ENCODE results near the gene KIAA1958.
"Not testable (repeated sequence)": the region's sequence is repeated elsewhere in the genome, so short reads cannot be mapped to it uniquely, and the experiment has no call there.

The KIAA1958 gene

DNA sequence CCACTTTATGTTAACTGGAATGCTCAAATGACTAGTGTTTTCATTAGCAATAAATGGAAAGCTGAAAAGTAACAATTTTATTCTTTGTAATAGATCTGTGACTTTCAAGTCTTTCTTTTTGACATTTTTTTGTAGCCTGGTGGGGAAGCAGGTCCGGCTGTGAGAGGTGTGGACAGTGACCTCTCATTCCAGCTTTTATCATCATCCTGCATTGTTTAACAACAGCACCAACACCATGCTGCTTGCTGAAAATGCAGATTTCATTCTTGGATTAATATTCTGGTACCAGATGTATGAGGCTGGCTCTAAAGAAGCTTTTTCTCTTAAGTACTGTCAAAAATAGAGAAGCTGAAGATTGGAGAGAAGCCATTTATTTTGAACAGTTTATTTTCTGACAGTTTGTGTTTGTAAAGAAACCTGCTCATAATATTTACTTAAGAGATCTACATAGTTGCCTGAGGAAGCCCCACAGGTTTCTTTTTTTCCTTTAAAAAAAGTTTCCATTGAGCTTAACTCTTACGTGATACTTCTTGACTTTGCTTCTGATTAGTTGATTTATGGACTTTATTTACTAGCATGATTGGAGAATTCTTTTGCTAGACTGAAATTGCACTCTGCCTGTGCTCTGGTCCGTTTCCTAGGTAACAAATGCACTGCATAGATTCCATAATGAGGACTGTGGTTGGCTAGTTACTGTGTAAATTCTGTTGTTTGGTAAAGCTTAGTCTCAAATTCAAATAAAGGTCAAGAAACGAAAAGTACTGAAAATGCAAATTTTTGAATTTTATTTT, 3.4 kb downstream of the KIAA1958 start:
- no peak for DNase-seq

DNA sequence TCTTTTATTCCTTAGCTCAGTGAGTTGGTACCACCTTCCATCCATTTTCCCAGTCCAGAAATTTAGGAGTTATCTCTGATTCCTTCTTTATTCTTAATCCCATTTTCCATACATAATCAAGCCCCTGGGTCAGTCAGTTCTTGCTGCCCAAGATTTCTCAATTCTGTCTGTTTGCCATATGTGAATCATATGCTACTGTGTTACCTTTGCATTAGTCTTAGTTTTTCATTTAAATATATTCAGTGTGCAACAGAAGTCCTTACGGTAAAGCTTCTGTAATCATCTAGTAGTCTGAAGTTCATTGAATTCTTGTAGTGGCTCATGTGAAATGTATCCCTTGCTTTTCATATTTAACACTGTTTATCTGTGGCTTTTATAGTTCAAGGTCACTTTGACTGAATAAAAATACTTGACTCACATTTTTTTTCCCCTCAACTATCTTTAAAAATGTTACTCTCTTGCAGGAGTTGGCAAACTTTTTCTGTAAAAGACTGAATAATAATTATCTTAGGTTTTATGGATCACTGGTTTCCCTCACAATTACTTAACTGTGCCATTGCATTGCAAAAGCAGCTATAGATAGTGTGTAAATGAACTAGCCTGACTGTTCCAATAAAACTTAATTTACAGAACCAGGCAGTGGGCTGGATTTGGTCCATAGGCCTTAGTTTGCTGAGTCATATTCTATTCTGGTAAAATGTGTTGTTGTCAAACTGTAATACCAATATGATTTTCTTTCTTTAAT, 6.9 kb downstream of the KIAA1958 start:
- DNase-seq, result no peak

DNA sequence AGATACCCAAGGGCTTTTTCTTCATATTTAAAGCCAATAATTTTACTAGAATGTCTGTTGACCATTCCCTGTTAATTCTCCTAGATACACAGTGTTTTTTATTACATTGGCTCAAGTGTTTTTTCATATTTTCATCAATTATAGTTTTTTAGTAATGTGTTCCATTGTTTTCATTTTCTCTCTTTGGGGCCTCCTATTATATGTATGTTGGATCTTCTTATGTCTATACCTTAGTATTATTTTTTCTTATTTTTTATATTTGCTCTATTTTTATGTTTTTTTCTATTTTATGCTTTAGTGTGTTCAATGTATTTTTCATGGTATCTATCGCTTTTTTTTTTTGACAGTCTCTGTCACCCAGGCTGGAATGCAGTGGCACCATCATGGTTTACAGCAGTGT, 7.5 kb downstream of the KIAA1958 start:
- DNase-seq, result no peak

DNA sequence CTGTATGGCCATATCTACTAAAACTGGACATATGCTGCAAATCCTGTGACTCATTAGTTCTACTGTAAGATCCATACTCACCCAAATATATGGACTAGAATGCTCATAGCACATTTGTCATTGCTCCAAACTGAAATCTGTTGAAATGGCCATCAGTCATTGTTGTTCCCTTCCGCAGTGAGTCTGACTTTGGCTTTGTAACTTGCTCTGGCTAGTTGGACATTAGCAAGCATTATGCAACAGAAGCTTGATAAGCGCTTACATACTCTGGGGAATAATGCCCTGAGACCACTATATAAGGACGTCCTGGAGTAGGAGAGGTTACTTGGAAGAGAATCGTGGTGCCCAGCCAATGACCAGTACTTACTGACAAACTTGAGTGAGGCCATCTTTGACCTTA, 9.0 kb downstream of the KIAA1958 start:
- DNase-seq, result no peak

DNA sequence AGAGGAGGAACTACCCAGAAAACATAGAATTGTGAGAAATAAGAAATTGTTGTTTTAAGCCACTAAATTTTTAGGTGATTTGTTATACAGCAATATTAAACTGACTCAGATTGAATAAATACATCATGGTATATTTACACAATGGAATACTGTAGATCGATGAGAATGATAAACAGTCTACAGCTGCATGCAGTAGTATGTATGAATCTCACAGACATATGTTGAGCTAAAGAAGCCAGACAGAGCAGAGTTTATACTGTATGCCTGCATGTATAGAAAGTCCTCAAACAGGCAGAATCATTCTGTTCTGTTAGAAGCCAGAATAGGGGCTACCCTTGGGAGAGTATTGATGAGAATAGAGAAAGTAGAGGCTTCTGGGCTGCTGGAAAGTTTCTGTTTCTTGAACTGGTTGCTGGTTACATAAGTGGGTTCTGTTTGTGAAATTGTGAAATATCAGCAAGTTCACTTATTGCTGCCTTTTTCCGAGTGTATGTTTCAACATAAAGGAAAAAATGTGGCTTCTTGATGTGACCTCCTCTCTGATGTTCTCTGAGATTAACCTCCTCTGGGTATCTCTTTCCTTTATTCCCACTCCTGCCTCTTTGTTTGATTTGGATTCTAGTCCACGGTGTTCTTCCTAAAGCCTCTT, 9.6 kb downstream of the KIAA1958 start:
- peak; percentile 42 for DNase-seq

DNA sequence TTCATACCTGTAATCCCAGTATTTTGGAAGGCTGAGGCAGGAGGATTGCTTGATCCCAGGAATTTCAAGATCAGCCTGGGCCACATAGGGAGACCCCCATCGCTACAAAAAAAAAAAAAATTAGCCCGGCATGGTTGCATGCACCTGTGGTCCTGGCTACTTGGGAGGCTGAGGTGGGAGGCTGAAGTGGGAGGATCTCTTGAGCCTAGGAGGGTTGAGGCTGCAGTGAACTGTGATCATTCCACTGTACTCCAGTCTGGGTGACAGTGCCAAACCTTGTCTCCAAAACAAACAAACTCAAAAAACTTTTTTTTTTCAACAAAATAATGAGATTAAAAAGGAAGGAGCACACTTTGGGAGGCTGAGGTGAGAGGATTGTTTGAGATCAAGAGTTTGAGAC, 14.2 kb downstream of the KIAA1958 start:
- no peak for DNase-seq

DNA sequence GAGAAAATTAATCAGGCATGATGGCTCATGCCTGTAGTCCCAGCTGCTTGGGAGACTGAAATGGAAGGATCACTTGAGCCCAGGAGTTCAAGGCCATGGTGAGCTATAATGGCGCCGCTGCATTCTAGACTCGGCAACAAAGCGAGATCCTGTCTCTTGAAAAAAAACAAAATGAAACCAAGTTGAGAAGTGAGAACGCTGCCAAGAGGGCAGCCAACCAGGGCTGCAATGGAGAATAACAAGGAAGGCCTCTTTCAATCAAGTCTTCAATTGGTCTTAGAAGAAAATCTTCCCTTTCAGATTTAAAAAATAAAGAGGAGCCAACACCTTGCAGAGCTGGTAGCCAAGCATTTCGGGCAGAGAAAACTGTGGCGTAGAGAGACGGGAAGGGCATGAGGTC, 14.7 kb downstream of the KIAA1958 start:
- DNase-seq, result no peak

DNA sequence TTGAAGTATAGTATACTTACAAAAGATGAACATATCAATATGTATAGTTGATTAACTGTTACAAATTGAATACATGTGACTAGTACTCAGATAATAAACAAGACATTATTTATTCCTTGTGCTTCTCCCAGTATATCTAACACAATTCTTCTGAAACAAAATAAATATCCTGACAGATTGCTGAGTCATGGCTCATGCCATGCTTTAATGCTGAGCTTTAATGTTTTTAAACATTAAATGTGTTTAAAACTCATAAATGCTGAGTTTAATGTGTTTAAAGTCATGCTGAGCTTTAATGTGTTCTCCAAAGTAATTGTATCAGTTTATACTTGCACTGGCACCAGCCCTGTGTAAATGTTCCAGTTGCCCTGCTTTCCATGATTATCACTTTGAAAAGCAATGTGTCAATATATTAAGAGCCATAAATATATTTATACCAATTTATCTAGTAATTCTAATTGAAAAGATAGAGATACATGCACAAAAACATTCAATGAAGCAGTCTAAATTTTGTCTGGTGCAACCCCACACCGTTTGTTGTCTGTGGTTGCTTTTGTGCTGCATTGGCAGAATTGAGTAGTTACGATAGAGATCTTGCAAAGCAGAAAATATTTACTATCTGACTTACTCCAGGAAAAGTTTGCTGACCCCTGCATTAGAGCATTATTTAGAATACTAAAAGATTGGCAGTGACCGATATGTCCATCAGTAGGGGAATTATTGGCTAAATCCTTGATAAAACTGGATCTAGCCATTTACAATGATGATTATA, 15.7 kb downstream of the KIAA1958 start:
- DNase-seq, result no peak

DNA sequence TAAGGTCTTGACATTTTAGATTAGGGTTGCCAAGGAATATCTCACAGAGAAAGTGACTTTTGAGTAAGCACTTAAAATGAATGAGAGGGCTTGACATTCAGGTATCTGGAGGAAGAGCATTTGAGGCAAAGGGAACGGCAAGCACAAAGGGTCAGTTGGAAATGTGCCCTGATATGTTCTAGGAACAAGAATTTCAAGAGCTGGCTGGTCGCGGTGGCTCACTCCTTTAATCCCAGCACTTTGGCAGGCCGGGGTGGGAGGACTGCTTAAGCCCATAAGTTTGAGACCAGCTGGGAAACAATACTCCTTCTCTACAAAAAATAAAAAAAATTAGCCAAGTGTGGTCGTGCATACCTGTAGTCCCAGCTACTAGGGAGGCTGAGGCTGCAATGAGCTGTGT, 16.5 kb downstream of the KIAA1958 start:
- no peak for DNase-seq

DNA sequence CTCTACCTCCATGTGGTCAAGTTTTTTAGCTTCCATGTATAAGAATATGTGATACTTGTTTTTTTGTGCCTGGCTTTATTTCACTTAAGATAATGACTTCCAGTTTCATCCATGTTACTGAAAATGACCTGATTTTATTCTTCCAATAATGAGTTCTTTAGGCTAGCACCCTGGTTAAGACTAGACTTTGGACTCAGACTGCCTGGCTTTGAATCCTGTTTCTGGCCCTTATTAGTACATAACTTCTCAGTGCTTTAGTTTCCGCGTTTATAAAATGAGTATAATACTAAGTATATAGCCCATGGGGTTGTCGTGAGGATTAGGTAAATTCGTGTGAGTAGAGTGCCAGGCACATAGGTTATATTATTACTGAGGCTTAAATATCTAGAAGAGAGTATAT, 18.5 kb downstream of the KIAA1958 start:
- DNase-seq, result no peak

DNA sequence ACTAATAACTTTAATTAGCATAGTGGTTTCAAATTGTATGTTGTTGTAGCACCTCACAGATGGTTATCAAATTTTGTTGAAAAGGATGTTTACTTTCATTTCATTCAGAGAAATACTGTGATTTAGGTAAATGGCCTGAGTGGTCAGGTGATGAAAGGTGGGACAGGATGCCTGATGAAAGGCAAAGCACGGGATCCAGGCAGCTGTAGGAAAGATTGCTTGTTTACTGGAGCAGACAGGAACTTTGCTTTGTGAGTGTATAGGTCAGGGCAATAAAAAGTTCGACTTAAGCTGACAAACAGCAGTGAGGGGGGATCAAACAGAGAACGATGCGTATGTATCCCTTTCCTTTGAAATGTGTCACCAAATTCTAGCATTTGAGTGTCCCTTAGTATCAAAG, 19.0 kb downstream of the KIAA1958 start:
- no peak for DNase-seq

DNA sequence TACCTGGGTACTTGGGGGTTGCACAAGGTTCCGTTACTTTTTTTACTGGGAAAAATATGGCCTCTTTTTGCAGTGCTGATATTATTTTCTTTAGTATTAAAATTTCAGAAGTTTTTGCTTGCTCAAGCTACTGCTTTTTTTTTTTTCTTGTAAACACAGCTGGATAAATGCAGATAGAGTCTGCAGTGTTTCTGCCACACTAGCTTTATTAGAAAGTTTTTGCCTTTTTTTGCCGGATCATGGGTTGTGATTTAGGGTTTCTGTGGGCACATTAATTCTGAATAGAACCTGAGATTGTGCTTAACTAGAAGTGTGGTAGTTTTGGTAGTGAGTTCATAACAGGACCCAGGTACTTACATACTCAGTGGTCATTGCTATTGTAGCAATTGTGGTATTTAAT, 19.9 kb downstream of the KIAA1958 start:
- DNase-seq, result no peak

DNA sequence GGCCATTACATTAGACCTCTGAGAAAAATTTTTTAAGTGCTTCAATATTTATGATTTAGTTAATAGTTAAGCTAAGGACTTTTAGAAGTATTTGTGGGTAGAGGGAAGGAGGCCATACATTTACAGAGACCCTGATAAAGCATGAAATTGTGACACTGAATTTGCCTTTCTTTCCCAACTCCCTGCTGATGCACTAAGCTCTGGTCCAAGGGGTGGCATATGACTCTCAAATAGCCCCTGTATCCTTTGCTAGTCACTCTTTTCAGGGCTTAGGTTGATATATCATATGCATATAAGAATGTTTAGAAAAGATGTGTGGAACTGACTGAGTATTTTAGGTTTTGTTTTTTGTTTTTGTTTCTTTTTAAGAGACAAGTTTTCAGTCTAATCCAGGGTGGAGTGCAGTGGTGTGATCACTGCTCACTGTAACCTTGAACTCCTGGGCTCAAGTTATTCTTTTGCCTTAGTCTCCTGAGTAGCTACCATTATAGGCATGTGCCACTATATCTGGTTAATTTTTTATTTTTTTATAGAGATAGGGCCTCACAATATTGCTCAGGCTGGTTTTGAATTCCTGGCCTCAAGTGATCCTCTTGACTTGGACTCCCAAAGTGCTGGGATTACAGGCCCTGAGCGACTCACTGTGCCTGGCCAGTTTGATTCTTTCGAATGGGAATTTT, 20.5 kb downstream of the KIAA1958 start:
- no peak for DNase-seq

DNA sequence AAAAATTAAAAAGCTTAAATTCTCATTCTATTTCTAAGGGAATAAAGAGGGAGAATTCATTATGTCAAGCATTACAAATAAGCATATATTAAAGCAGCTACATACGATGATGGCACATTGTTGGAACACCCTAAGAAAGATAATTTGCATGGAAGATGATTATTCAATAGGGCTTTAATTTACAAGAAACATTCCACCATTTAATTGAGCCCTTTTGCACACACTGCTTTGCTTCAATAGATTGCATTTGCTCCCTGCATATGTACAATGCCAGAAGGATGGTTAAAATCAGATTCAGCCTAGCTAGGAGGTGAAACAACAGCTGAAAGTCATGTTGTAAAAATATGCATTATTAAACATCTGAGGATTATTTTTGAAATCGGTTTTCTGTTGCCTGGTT, 21.8 kb downstream of the KIAA1958 start:
- no peak for DNase-seq

DNA sequence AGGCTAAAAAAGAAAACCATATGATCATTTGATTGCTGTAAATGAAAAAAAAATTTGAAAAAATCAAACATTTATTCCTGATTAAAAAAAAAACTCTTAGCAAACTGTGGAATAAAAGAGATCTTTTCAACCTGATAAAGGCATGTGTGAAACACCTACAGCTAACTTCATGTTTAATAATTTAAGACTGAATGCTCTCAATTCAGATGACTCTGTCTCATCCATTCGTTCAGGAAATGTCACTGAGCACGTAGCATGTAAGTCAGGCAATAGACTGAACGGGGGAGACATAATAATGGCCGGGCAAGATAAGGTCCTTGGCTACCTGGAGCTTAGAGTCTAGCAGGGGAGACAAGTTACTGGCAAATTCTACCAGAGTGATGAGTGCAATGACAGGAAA, 25.8 kb downstream of the KIAA1958 start:
- DNase-seq, result not testable (repeated sequence)

DNA sequence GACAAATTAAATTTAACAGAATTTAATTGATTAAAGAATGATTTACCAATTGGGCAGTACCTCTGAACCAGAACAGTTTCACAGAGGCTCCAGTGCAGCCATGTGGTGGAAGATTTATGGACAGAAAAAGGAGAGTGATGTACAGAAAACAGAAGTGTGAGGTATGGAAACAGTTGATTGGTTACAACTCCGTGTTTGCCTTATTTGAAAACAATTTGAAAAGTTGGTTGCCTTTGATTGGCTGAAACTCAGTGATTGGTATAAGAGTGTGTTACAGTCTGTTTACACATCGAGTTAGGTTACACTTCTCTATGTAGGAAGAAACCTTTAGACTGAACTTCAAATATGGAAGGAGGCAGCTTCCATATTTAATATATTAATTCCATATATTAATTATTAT, 30.1 kb downstream of the KIAA1958 start:
- DNase-seq, result no peak

DNA sequence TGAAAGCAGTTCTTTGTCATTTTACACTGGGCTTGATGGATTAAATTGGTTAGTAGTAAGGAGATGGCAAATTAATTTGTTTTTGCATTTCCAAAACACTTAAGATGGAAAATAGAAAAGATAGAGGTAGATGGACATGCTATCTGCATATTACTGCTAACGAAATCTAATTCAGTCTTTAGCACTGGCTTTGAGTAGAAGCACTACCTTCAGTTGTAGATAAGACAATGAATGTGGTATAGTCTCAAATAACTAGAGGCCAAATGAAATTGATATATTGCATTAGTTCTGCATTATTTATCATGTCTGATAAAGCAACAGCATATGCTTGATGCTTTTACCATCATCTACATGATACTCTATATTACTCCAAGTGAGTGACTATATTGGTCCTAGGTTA, 33.4 kb downstream of the KIAA1958 start:
- no peak for DNase-seq

DNA sequence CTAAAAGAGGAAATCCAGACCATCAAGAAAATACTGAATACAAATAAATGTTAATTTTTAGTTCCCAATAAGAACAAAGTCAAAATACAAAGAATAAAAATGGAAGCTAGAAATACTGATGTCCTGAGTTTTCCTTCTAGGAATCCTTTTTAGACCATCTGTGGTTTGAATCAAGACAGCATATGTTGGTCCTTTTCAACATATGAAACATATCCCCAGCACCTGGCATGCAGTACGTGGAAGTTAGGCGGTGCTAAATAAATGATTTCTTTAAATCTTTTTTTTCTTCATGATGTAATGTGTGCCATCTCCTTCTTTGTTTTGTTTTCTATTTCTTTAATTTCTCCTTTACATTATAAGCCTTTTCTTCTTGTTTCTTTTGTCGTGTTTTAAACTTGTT, 34.0 kb downstream of the KIAA1958 start:
- no peak for DNase-seq

DNA sequence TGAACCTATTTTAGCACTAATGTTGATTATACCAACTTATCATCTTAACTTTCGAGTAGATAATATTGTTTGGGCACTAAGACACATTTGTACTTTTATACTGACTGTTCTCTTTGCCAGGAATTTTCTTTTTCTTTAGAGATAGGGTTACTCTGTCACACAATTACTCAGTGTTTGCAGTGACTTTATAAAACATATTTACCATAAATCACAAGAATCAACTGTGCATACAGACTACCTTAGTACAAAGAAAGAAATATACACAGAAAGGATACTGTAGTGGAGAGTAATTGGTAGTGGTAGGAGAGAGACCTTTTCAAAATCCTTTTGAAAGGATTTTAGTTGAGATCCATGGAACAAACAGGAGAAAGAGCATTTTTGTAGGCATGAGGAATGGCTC, 40.3 kb downstream of the KIAA1958 start:
- DNase-seq, result no peak

DNA sequence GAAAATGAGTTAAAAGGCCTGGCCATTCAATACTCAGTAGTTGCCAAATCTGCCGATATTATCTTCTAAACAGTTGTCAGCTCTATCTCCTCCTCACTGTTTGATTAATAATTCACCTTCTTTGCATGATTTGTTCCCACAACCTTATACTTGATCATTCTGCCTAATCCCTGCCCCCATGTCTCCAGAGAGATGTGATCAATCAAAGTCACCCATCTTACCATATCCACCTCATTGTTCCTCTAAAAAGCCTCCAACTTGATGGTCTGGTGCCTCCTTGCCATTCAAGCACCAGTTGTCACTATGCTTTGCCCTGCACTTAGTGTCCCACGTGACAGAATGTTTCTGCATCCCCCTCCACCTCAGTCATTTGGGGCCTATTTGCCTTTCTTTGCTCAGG, 41.3 kb downstream of the KIAA1958 start:
- no peak for DNase-seq

DNA sequence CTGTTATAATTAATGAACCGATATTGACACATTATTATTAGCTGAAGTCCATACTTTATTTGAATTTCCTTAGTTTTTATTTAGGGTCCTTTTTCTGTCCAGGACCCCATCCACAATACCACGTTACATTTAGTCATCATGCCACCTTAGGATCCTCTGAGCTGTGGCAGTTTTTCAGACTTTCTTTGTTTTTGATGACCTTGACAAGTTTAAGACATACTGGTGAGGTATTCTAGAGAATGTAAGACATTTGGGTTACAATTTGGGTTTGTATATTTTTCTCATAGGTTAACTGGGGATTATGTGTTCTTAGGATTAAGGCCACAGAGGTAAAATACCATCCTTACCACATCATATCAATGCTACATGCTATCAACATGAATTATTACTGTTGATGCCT, 42.7 kb downstream of the KIAA1958 start:
- no peak for DNase-seq

DNA sequence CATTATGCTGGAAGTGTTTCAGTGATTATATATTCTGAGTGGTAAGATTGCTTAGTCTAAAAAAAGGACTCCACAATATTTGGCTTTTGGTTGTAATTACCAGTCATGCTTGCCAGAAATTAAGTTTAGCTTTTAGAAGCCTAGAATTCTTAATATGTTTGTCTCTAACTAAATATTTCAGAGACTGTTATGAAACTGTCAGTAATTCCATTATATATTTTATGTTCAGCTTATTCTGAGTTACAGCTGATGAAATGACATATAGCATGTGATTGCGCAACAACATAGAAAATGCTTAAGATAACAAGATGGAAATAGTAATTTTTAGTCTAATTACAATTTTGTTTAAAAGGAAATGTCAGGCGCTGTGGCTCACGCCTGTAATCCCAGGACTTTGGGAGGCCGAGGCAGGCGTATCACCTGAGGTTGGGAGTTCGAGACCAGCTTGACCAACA, 44.2 kb downstream of the KIAA1958 start:
- DNase-seq, result no peak

Measured in SIG-M5 (cell line).